Right hindlimb (tissue), 1 donor: ENCODE measurements around the gene THSD4.
"Not testable (repeated sequence)": the region's sequence is repeated elsewhere in the genome, so short reads cannot be mapped to it uniquely, and the experiment has no call there.

Experiments
- DNase-seq: peaks from one replicate; pipeline ENCODE4 v3.0.0-alpha.2; 2018

THSD4 gene

GRCh38 chr15:71194286-71194685 lies 79.0 kb downstream of the THSD4 start:
- no peak for DNase-seq

GRCh38 chr15:71195242-71195641 lies 80.0 kb downstream of the THSD4 start:
- DNase-seq: no peak

DNA sequence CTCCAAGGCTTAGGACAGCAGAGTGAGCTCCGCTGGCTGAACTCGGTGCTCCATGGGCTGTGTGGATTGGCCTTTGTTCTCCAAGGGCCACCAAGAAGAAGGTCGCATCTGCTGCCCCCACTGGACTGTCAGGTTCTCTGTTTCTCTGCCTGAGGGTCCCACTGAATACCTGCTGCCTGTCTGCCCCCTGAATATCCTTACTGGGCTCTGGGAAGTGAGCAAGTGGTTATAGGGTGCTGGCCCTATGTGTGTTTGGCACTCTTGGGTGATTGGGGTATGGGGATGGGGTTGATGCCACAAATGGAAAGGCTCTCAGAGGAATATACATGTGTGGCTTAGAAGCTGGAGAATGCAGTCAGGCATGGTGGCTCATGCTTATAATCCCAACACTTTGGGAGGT lies 82.3 kb downstream of the THSD4 start:
- DNase-seq: no peak

DNA sequence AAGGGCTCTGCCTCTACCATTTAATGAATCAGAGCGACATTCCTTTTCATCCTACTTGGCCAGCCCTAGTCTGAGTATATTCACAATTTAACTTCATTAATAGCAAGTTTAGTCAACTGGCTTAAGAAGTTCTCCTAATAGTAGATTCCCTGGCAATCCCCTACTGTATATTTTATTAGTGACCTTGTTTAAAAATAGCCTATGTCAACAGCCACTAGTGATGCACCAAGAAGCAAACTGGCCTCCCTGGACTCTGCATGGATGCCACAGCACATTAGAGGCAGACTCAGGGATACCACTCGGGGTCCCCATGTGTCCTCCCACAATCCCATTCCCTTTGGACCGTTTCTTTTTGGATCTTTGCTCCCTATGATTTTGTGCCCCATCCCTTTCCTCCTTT lies 83.6 kb downstream of the THSD4 start:
- no peak for DNase-seq

DNA sequence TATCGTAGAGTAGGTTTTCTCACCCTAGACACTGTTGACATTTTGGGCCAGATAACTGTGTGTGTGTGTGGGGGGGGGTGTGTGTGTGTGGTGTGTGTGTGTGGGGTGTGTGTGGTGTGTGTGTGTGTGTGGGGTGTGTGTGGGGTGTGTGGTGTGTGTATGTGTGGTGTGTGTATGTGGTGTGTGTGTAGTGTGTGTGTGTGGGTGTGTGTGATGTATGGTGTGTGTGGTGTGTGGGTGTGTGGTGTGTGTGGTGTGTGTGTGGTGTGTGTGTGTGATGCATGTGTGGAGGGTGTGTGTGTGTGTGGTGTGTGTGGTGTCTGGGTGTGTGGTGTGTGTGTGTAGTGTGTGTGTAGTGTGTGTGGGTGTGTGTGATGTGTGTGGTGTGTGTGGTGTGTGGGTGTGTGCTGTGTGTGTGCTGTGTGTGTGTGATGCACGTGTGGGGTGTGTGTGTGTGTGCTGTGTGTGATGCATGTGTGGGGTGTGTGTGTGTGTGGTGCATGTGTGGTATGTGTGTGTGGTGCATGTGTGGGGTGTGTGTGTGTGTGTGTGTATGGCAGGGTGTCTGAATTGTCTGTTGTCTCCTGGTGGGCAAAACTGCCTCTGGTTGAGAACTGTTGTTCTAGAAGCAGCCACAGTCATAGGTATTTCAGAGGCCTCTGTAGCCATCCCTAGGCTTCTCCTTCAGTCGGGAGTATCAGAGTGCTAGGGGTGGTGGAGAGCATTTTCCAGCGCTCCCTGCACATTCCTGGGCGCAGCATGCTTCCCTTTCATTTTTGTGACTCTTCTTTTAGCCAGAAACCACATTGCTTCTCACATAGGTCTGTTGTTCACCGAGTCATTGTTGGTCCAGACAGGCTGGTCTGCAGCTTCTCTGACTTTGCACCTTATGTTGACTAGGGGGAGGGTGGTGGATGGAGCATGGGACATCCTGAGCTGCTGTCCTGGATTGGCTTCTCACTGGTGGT lies 84.4 kb downstream of the THSD4 start:
- no peak for DNase-seq

- DNase-seq: peak; percentile 81
These were observed 86.2 kb downstream of the THSD4 start for GRCh38 chr15:71201477-71201876.

DNA sequence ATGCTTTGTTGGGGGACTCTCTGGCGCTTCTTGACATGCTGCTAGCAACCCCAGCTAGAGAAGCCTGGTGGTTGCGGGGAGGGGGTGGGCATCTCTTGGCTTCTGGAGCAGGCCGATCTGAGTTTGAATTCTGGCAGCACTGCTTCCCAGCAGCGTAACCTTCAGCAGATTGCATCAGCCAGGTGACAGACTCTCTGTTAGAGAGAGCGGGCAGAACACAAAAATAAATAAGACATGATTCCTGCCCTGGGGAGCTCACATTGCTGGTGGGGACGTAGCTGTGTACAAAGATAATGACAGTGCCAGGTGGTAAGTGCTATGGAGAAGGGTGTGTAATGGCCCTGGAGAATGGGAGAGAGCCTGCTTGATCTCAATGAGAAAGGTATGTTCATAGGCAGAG lies 87.4 kb downstream of the THSD4 start:
- no peak for DNase-seq

DNA sequence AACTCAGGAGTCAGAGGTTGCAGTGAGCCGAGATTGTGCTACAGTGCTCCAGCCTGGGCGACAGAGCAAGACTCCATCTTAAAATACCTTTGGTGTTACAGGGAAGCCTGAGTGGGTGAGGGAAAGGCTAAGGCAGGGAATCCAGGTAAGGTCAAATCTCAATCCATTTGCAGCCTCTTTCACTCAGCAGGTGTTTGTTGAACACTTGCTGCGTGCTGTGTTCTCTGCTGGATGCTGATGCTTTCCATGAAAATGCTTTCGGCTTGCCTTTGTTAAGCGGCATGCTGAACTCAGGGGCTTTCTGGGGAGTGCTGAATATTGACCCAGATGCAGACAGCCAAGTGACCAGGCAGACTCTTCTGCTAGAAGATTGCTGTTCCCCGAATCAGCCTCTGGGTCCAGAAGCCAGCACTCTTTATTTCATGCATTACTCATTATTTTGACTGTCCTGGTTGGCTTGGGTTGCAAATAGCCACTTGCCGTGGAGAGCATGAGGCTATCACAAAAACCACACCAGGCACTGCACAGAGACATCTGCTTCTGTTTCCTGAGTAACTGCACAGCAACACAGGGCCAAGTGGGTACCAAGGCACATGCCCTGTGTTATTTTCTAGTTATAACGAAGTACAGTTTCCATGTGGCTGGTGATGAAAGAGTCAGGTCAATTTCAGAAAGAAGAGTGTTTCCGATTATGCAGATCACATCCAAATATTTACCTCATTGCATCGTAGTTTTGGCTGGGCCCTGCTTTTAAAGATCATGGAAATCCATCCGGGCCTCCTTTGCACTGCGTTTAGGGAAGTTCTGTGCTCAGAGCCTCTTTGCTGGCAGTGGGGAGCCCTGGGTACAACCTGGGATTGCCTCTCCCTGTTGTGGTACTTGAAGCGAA lies 88.6 kb downstream of the THSD4 start:
- no peak for DNase-seq

DNA sequence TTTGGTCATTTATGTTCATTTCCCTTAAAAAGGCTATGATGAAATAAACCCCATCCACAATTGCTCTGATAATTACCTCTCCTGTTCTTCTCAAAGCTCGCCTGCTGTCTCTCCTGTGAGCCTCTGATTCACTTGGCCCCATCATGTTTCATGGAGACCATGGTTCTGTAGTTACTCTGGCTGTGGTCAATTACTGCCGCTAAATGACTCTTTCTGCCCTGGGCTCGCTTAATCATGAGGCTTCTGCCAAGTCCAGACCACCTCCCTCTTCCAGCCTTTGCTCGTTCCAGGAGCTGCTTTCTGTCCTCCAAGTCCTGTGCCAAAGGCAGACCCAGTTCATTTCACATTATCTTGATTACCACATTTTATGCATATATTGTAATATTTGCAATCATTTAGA lies 91.9 kb downstream of the THSD4 start:
- no peak for DNase-seq

GRCh38 chr15:71212146-71212545 lies 96.9 kb downstream of the THSD4 start:
- no peak for DNase-seq

GRCh38 chr15:71213943-71214342 lies 98.7 kb downstream of the THSD4 start:
- DNase-seq: not testable (repeated sequence)

DNA sequence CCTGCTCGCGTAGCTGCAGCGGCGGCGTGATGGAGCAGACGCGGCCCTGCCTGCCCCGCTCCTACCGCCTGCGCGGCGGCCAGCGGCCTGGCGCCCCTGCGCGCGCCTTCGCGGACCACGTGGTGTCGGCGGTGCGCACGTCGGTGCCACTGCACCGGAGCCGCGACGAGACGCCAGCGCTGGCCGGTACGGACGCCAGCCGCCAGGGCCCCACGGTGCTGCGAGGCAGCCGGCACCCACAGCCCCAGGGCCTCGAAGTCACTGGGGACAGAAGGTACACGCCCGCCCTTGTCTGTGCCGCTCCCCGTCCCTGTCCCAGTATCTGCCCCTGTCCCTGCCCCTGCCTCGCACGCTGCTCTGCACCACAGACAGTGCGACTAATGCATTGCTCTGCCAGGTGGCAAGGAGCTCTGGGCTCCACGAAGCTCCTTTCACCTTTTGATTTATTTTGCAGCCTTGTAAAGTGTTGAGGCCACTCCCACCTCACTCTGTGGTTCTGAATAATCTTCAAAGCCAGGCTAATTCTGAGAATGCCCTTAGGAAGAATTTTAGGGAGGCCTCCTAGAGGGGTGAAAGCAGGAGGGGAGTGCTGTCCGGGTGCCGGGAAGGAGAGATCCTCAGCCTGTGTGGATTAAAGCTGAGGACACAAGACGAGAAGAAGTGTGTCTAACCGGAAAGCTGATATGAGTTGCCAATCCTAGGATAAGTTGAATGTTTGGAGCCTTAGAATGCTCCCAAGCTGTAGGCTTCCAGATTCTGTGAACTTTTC lies 100.0 kb downstream of the THSD4 start:
- DNase-seq: no peak

- DNase-seq: no peak
These were observed 103.1 kb downstream of the THSD4 start for GRCh38 chr15:71218272-71218805.

GRCh38 chr15:71219101-71219500 lies 103.8 kb downstream of the THSD4 start:
- no peak for DNase-seq

DNA sequence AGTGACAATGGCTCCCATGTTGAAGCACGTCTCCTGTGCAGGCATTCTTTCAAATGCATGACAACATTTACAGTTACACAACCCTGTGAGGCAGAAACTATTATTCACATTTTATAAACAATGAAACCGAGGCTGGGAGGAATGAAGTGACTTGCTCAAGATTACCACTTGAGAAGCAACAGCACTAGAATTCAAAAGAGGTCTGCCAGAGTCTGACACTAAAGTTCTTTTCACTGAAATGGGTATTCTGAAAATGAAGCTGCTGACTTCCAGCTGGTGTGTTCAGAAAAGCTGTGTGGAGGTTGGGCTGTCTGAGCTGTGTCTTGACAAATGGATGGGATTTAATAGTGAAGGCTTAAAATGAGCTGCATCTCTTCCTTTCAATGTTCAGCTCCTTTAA lies 104.4 kb downstream of the THSD4 start:
- no peak for DNase-seq

DNA sequence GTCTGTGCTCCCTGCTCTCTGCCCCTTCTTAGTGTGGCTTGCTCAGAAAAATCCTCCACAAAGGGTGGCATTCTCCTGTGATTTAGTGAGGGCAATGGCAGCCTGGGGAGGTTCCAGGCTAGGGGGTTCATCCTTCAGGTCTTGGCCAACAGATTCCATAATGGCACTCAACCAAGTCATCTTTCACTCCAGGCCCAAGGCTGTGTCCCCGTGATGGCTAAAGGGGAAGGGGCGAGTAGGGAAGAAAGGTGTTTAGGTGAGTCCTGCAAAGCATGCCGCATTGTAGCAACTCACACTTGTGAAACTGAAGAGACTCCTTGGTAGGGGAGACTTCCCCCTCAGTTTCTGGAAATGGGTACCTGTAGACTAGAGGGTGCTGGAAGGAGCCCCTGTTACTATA lies 105.6 kb downstream of the THSD4 start:
- no peak for DNase-seq

GRCh38 chr15:71221417-71221816 lies 106.1 kb downstream of the THSD4 start:
- DNase-seq: no peak

GRCh38 chr15:71223516-71223915 lies 108.2 kb downstream of the THSD4 start:
- no peak for DNase-seq

DNA sequence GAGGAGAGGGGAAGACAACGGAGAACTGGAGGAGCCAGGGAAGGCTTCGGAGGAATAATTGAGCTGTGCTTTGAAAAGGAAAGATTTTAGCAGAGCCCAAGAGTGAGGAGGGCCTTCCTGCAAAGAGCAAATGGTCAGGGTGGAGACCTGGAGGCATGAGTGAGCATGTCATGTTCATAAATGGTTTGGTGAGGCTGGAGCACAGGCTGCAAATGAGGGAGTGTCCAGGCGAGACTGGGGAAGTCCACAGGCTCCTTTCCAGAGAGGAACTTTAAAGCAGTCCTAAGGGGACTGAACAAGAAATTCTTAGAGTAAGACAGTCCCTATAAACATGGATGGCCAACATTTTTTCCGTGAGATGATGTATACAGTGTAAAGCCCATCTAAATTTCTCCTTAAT lies 108.8 kb downstream of the THSD4 start:
- no peak for DNase-seq

DNA sequence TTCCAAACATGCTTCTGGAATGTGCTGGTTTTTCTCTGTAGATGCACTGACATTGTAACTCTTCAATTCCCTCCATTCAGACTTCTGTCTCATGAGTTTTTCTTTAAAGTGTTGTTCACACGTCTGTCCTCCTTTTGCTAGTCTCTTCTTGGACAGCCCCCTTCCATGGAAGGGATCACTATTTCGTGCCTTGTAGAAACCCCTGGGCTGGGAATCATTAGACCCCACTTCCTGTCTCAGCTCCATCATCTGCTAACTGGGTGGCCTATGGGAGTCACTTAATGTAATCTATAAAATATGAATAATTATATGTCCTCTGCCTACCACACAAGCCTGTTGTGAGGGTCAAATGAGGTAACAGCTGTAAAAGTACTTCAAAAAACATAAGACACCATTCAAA lies 110.6 kb downstream of the THSD4 start:
- no peak for DNase-seq

DNA sequence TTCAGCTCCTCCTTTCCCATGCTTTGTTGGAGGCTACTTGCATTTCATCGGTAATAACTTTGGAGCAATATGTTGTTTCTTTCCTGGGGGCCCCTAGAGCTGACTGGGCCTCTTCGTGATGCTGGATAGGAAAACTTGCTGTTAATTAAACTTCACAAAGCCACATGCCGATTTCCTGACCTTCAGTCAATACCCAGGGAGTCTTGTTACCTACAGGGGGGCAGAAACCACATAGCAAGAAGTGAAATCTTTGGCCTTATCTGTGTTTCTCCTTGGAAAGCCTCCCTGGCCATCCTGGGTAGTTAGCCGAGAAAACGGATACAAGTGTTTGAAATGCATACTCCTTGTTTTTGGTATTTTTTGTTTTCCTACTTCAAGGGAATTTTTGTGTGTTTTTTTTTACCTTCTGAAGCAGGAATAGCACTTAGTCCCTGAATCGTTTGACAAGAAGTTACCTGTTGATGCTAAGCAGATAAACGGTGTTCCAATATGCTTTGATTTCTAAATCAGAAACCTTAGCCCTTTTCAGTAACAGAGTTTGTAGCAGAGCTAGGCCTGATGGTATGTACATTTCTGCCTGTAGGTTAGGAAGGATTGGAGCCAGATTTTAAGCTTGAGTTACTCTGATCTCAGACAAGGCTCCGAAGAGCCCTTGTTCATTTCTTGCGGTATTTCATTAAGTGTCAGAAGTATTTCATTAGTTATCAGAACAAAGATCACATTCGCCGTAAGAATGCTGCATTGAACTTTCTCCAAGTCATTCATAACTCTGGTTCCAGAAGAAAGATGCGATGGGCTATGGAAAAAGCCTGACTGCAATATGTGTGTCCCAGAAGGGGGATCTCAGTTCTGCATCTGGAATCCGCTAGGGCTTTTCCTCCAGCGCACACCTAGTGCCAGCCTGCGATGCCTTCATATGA lies 111.5 kb downstream of the THSD4 start:
- DNase-seq: no peak

DNA sequence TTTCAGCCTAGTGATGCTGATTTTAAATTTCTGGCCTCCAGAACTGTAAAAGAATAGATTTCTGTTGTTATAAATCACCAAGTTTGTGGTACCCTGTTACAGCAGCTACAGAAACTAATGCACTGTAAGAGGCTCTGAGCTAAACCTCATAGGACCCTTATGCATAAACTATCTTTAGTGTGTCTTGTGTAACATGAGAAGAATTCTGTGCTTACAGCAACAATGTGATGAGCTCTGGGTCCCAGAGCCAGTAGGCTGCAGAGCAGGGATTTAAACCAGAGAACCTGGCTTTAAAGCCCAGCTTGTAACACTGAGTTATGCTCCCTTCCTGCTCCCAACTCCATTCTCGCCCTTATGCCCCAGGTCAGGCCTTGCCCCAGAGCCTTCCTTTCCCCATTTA lies 113.1 kb downstream of the THSD4 start:
- no peak for DNase-seq
